Testis (tissue), 3 donors: Measurements from ENCODE around the gene NPDC1. TPM values are rescaled to one million over a fixed set of nuclear protein-coding genes. Genes with fewer than 3 reads are reported as not detected.

Experiments
- DNase-seq: peaks from one replicate; pipeline ENCODE4 v3.0.0-alpha.2; 2019
- H3K27ac ChIP-seq, 2 donors: fragments of 200-600 bp; sonication (generic); one replicate each; pipeline ENCODE4 v1.5.1; 2019
- H3K27me3 ChIP-seq: fragments of 200-600 bp; sonication (generic); one replicate; pipeline ENCODE4 v1.5.1; 2019
- H3K36me3 ChIP-seq: fragments of 200-600 bp; sonication (generic); one replicate; pipeline ENCODE4 v1.5.1; 2017; ENCODE audit warnings: low read depth; ENCODE audit errors: missing control alignments
- H3K4me1 ChIP-seq: fragments of 200-600 bp; sonication (generic); one replicate; pipeline ENCODE4 v1.5.1; 2019
- H3K4me3 ChIP-seq, 2 donors: fragments of 200-600 bp; sonication (generic); one replicate each; pipeline ENCODE4 v1.5.1; 2017 to 2019
- H3K9me3 ChIP-seq: fragments of 200-600 bp; sonication (generic); one replicate; pipeline ENCODE4 v1.5.1; 2017
- CTCF ChIP-seq, 3 experiments: fragments of 450-650 bp in 2 of 3; fragments of 200-600 bp in 1 of 3; sonication (generic) in 1 of 3; IDR thresholded peaks; one replicate each; pipeline ENCODE4 v1.5.1; 2016 to 2019; ENCODE audit warnings: antibody characterized with exemption in 3 of 3, mild to moderate bottlenecking in 2 of 3, moderate library complexity in 1 of 3
- POLR2A ChIP-seq: fragments of 450-650 bp; IDR thresholded peaks from one replicate; pipeline ENCODE4 v1.6.1; 2017; ENCODE audit warnings: antibody characterized with exemption, mild to moderate bottlenecking, moderate library complexity
- WGBS, 2 donors: methylation state at CpG; one replicate each; pipeline ENCODE4 v1.1.5; 2018; 5-methylcytosine and 5-hydroxymethylcytosine counted together
- intact Hi-C: fragments of 100-400 bp; cut with DNase I; formaldehyde crosslinking; loops from one replicate; pipeline ENCODE4 v1.15.1; 2023; ENCODE audit warnings: low total_unique reads
- polyA plus RNA-seq: library from polyadenylated mRNA; stranded (reverse); fragments of 350-450 nt; fragmentation: Illumina TruSeq; extraction: RNeasy Lipid Tissue Mini Kit (QIAGEN cat#74804); gene quantifications from one replicate; pipeline ENCODE4 v1.2.3, GENCODE V29; 2014; ENCODE audit warnings: low read depth, low replicate concordance; ENCODE audit not compliant: insufficient read depth
- total RNA-seq, 2 donors: library from RNA; depleted of rRNA; stranded (reverse); fragments of >200 nt; gene quantifications; one replicate each; pipeline ENCODE4 v1.2.3, GENCODE V29; 2016

NPDC1 gene
- total and polyA plus RNA-seq, 3 donors from 2014 or later: 47.7 to 103 (median 75.9) TPM

- 83 to 91% methylated on average over 8 of the region's 8 CpGs for WGBS, 2 donors
- Histone ChIP-seq H3K4me1 (peaks cover 26% of the 10 kb centered on the region), H3K4me3 (no peak overlapping the region), H3K27ac (no peak overlapping the region), H3K27me3 (no peaks in the 10 kb centered on the region), H3K9me3 (no peaks in the 10 kb centered on the region), H3K36me3 (no peaks in the 10 kb centered on the region)
- TF ChIP-seq CTCF (IDR thresholded peaks at IDR 0.05): no peak
- no peak for TF ChIP-seq POLR2A
- no peak for DNase-seq
- intact Hi-C loops: no loop called here
These were observed 36.9 kb upstream of the NPDC1 start for GRCh38 chr9:137082925-137083290.

- no peak for TF ChIP-seq POLR2A
- no peak for TF ChIP-seq CTCF (IDR thresholded peaks at IDR 0.05)
- Histone ChIP-seq H3K9me3 (no peaks in the 10 kb centered on the region), H3K27ac (no peak overlapping the region), H3K36me3 (no peaks in the 10 kb centered on the region), H3K4me1 (peaks cover 21% of the 10 kb centered on the region), H3K4me3 (no peak overlapping the region), H3K27me3 (no peaks in the 10 kb centered on the region)
- intact Hi-C loops: no loop called here
- WGBS, 2 donors: 91 to 100% methylated on average over 6 to 14 of the region's 16 CpGs
- DNase-seq: no peak
These were observed 36.4 kb upstream of the NPDC1 start for GRCh38 chr9:137082222-137082924.

- Histone ChIP-seq H3K9me3 (no peaks in the 10 kb centered on the region), H3K4me3 (no peak overlapping the region), H3K36me3 (no peaks in the 10 kb centered on the region), H3K4me1 (peaks cover 18% of the 10 kb centered on the region), H3K27me3 (no peaks in the 10 kb centered on the region), H3K27ac (no peak overlapping the region)
- WGBS, 2 donors: 91 to 94% methylated on average over 10 to 24 of the region's 24 CpGs
- intact Hi-C loops: no loop called here
- TF ChIP-seq CTCF (IDR thresholded peaks at IDR 0.05) (no peak), POLR2A (no peak)
- no peak for DNase-seq
These were observed 34.5 kb upstream of the NPDC1 start for GRCh38 chr9:137080260-137081122.

- Histone ChIP-seq H3K27ac (no peak overlapping the region), H3K4me1 (peaks cover 17% of the 10 kb centered on the region), H3K36me3 (no peaks in the 10 kb centered on the region), H3K4me3 (no peak overlapping the region), H3K9me3 (no peaks in the 10 kb centered on the region), H3K27me3 (no peaks in the 10 kb centered on the region)
- TF ChIP-seq POLR2A (no peak), CTCF (IDR thresholded peaks at IDR 0.05) (no peak)
- DNase-seq: no peak
- WGBS, 2 donors: 43 to 56% methylated on average over 8 to 13 of the region's 13 CpGs
- intact Hi-C loops: no loop called here
These were observed 33.4 kb upstream of the NPDC1 start for GRCh38 chr9:137079401-137079787.
